Cardiac muscle cell (in vitro differentiated cells and primary cell): Measurements from ENCODE around the gene CYP4V2. TPM values are rescaled to one million over a fixed set of nuclear protein-coding genes. Genes with fewer than 3 reads are reported as not detected.

Experiments
- DNase-seq, 2 donors: peaks; one replicate each; pipeline versions ENCODE4 v3.0.0 to v3.0.0-alpha.2; 2010 to 2017; ENCODE audit warnings: low read depth in 1 of 2, low spot score in 1 of 2
- H3K27ac ChIP-seq: fragments of 200-600 bp; sonication (generic); 2 replicates; pipeline ENCODE4 v1.5.1; 2016
- H3K27me3 ChIP-seq: fragments of 200-600 bp; sonication (generic); 2 replicates; pipeline ENCODE4 v1.6.0; 2016; ENCODE audit warnings: control low read depth
- H3K36me3 ChIP-seq: fragments of 200-600 bp; sonication (generic); 2 replicates; pipeline ENCODE4 v1.5.1; 2016; ENCODE audit warnings: control low read depth
- H3K4me1 ChIP-seq: fragments of 200-600 bp; sonication (generic); 2 replicates; pipeline ENCODE4 v1.8.1; 2017; ENCODE audit warnings: low read depth, mild to moderate bottlenecking, mixed run types
- H3K4me3 ChIP-seq: fragments of 200-600 bp; sonication (generic); 2 replicates; pipeline ENCODE4 v1.5.1; 2016; ENCODE audit warnings: mild to moderate bottlenecking
- H3K9me3 ChIP-seq: fragments of 200-600 bp; sonication (generic); 2 replicates; pipeline ENCODE4 v1.5.1; 2017; ENCODE audit warnings: low read depth, mild to moderate bottlenecking, control low read depth
- polyA plus RNA-seq: library from polyadenylated mRNA; unstranded; fragments of >200 nt; fragmentation: Nextera tagmentation; extraction: Ambion mirVana; gene quantifications from 2 replicates; pipeline ENCODE4 v1.2.1, GENCODE V29; 2016
- total RNA-seq: library from RNA; depleted of rRNA; stranded (reverse); fragments of >200 nt; gene quantifications from 2 replicates; pipeline ENCODE4 v1.2.3, GENCODE V29; 2016
- TF ChIP-seq, protein P1 (sequence below): IDR thresholded peaks from 2 replicates; pipeline ENCODE4 v1.5.1; 2012; ENCODE audit warnings: low read depth, mild to moderate bottlenecking, low read length

CYP4V2 gene
- total and polyA plus RNA-seq, 2 experiments from 2014 or later: 7.2 to 7.3 TPM

- DNase-seq: no peak
- no peaks in the 10 kb centered on the region for H3K4me1 ChIP-seq
- H3K27me3 ChIP-seq: no peaks in the 10 kb centered on the region
- TF ChIP-seq, protein P1, sequence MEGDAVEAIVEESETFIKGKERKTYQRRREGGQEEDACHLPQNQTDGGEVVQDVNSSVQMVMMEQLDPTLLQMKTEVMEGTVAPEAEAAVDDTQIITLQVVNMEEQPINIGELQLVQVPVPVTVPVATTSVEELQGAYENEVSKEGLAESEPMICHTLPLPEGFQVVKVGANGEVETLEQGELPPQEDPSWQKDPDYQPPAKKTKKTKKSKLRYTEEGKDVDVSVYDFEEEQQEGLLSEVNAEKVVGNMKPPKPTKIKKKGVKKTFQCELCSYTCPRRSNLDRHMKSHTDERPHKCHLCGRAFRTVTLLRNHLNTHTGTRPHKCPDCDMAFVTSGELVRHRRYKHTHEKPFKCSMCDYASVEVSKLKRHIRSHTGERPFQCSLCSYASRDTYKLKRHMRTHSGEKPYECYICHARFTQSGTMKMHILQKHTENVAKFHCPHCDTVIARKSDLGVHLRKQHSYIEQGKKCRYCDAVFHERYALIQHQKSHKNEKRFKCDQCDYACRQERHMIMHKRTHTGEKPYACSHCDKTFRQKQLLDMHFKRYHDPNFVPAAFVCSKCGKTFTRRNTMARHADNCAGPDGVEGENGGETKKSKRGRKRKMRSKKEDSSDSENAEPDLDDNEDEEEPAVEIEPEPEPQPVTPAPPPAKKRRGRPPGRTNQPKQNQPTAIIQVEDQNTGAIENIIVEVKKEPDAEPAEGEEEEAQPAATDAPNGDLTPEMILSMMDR: no peak
- H3K4me3 ChIP-seq: no peak overlapping the region
- H3K27ac ChIP-seq: no peak overlapping the region
- no peaks in the 10 kb centered on the region for H3K36me3 ChIP-seq
- H3K9me3 ChIP-seq: no peaks in the 10 kb centered on the region
Measured at GRCh38 chr4:186221624-186222023, 30.3 kb downstream of the CYP4V2 start.

DNA sequence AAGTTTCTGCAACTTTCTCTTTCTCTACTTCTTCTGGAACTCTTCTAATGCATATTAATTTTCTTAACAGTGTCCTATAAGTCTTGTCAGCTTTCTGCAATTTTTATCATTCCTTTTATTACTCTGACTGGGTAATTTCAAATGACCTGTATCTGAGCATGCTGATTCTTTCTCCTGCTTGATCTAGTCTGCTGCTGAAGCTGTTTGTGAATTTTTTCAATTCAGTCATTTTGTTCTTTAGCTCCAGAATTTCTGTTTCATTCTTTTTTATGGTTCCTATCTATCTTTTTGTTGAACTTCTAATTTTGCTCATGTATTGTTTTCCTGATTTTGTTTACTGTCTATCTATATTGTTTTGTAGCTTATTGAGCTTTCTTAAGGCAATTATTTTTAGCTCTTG is 34.5 kb downstream of the CYP4V2 start:
- Histone ChIP-seq H3K4me3 (no peak overlapping the region), H3K36me3 (no peaks in the 10 kb centered on the region), H3K27me3 (no peaks in the 10 kb centered on the region), H3K9me3 (no peaks in the 10 kb centered on the region), H3K4me1 (no peaks in the 10 kb centered on the region), H3K27ac (no peak overlapping the region)
- TF ChIP-seq, protein P1: no peak
- no peak for DNase-seq

DNA sequence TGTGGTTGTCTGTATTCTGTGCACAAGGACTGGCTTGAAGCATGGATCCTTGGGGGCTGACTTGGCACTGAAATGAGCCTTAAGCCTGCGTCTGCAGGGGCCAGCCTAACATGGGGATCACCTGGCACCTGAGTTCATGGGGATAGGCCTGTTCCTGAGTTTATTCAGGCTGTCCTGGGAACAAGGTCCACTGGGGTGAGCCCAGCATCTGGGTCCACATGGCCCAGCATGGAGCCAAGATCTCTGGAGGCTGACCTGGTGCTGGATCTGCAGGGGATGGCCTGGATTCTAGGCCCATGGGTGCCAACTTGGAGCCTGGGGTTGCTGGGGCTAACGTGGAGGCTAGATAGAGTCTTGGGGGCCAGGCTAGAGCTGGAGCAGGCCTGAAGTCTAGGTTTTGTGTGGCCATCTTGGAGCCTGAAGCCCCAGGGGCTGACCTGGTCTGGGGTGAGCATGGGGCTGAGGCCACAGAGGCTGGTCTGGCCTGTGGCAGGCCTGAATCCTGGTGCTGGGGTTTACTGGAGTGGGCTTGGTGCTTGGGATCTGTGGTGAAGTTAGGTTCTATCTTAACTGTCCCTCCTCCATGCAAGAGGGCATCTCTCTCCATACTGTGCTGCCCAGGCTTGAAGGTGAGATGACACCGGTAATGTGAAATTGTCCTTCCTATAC is 35.3 kb downstream of the CYP4V2 start:
- H3K36me3 ChIP-seq: no peaks in the 10 kb centered on the region
- TF ChIP-seq, protein P1: no peak
- DNase-seq: no peak
- H3K4me3 ChIP-seq: no peak overlapping the region
- H3K27me3 ChIP-seq: no peaks in the 10 kb centered on the region
- H3K27ac ChIP-seq: no peak overlapping the region
- H3K4me1 ChIP-seq: no peaks in the 10 kb centered on the region
- H3K9me3 ChIP-seq: no peaks in the 10 kb centered on the region

DNA sequence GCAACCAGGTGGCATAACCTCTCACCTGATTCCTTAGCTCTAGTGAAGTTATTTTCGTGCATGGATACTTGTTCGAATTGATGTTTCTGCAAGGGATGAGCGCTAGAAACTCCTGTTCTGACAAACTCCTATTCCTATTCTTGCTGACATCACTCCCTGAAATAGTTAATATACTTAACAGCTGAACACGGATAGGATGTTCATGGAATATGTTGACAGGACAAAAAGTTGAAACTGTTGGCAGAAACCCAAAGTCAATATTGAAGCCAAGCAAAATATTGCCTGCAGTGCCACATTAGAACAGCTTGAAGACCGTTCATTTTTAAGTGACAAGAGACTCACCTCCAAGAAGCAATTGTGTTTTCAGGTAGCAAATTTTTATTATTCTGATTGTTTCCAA is 35.9 kb downstream of the CYP4V2 start, which contains the start of gene KLKB1:
KLKB1 (plus strand) TSS at position 287 of the 400 bp plus-strand sequence. CDS start 689 bp downstream, outside the sequence.
- Histone ChIP-seq H3K4me3 (no peak within 1 kb of the TSS), H3K27me3 (no peaks in the 10 kb centered on the region), H3K36me3 (no peaks in the 10 kb centered on the region), H3K27ac (no peak within 1 kb of the TSS), H3K4me1 (no peaks in the 10 kb centered on the region), H3K9me3 (no peaks in the 10 kb centered on the region)
- peak in 1 of 2 donors; percentile 34 for DNase-seq
- TF ChIP-seq, protein P1: no peak

DNA sequence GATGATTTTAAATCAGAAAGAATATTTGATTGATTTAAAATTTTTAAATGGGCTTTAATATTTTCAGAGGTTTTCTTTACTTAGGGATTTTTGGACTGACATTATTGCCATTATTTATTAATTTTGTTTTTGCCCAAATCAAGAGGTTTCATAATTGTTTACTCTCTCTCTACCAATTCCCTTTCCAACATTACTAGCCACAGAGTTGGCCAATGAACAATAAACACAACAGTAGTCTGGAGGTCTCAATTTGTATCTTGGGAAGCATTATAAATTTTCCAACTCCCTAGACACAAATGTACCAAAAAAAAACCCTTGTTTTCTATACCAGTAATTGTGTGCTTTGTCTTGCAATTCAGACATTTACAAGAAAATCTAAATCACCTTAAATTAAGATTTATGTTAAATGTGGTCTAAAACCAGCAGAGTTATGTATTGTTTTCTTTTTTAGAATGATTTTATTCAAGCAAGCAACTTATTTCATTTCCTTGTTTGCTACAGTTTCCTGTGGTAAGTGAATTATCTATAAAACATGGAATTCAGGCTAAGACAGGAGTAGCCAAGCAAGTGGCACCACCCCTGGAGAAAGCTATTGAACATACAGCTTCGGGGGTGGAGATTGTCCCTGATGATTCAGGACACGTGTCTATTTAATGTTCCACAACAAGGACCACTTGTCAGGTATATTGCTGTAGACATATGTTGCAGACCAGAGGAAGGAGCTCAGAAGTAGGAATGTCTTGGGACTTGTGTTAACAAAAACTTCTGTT is 36.6 kb downstream of the CYP4V2 start:
- Histone ChIP-seq H3K4me3 (no peak overlapping the region), H3K9me3 (no peaks in the 10 kb centered on the region), H3K36me3 (no peaks in the 10 kb centered on the region), H3K27me3 (no peaks in the 10 kb centered on the region), H3K4me1 (no peaks in the 10 kb centered on the region), H3K27ac (no peak overlapping the region)
- TF ChIP-seq, protein P1: no peak
- DNase-seq: peak in 1 of 2 donors; percentile 11
